Sigmoid colon (tissue), 4 donors: ENCODE measurements around the gene ZSWIM2.

ENCODE experiments used
- EP300 ChIP-seq, 4 donors: sonication (generic); formaldehyde crosslinking; IDR thresholded peaks; one replicate each; pipeline ENCODE4 v1.6.1; 2017; ENCODE audit warnings: antibody characterized with exemption in 4 of 4
- POLR2A ChIP-seq, 2 donors: fragments of 450-650 bp; IDR thresholded peaks; one replicate each; pipeline ENCODE4 v1.6.1; 2016; ENCODE audit warnings: antibody characterized with exemption in 2 of 2, mild to moderate bottlenecking in 2 of 2, moderate library complexity in 2 of 2
- TF ChIP-seq, protein P1 (sequence below), 4 experiments: fragments of 450-650 bp in 3 of 4; fragments of 200-600 bp in 1 of 4; IDR thresholded peaks; one replicate each; pipeline ENCODE4 v1.5.1; 2016 to 2019; ENCODE audit warnings: antibody characterized with exemption in 4 of 4, mild to moderate bottlenecking in 3 of 4, moderate library complexity in 2 of 4

DNA sequence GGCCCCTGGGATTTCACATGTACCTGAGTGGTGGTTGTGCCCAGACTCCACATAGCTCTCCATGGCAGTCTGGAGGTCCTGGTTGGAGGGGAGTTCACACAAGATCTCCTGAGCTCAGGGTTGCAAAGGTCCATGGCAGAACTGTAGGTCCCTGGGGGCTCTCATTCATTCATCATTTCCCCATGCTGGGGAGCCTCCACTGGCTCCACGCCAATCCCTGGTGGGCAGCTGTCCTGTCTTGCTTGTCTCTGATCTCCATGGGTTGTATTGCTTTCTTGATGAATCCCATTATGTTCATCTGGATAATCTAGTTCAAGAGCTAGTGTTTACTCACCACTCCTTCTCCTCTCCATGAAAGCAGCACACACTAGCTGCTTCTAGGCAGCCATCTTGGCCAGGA, 42.4 kb downstream of the ZSWIM2 start:
- TF ChIP-seq, protein P1, sequence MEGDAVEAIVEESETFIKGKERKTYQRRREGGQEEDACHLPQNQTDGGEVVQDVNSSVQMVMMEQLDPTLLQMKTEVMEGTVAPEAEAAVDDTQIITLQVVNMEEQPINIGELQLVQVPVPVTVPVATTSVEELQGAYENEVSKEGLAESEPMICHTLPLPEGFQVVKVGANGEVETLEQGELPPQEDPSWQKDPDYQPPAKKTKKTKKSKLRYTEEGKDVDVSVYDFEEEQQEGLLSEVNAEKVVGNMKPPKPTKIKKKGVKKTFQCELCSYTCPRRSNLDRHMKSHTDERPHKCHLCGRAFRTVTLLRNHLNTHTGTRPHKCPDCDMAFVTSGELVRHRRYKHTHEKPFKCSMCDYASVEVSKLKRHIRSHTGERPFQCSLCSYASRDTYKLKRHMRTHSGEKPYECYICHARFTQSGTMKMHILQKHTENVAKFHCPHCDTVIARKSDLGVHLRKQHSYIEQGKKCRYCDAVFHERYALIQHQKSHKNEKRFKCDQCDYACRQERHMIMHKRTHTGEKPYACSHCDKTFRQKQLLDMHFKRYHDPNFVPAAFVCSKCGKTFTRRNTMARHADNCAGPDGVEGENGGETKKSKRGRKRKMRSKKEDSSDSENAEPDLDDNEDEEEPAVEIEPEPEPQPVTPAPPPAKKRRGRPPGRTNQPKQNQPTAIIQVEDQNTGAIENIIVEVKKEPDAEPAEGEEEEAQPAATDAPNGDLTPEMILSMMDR (IDR thresholded peaks at IDR 0.05), result no peak
- TF ChIP-seq POLR2A (IDR thresholded peaks at IDR 0.05) (no peak), EP300 (IDR thresholded peaks at IDR 0.05) (no peak)
